HEK293T (cell line): ENCODE results near the gene SLC16A8.

Experiments used
- CTCF ChIA-PET: fragments of 350-600 bp; formaldehyde crosslinking; extraction: SDS; loops from one replicate; lab custom pipeline; 2021; ENCODE audit warnings: antibody characterized with exemption, inconsistent platforms; lab: Yijun Ruan, JAX
- POLR2A ChIA-PET: fragments of 350-600 bp; formaldehyde crosslinking; extraction: SDS; loops from one replicate; lab custom pipeline; 2020; ENCODE audit warnings: antibody characterized with exemption, inconsistent platforms; lab: Yijun Ruan, JAX
- DNase-seq: peaks from one replicate; pipeline ENCODE4 v3.0.0; 2012; ENCODE audit warnings: mixed read lengths; ENCODE audit errors: extremely low spot score
- ARNT ChIP-seq: fragments of 450-650 bp; IDR thresholded peaks from 2 replicates; pipeline ENCODE4 v1.6.1; 2017; ENCODE audit warnings: mild to moderate bottlenecking
- BHLHE40 ChIP-seq: fragments of 450-650 bp; IDR thresholded peaks from 2 replicates; pipeline ENCODE4 v1.6.1; 2016; ENCODE audit warnings: mild to moderate bottlenecking, moderate library complexity, borderline replicate concordance
- CTBP1 ChIP-seq: fragments of 450-650 bp; IDR thresholded peaks from 2 replicates; pipeline ENCODE4 v1.6.1; 2016; ENCODE audit warnings: borderline replicate concordance
- ELF4 ChIP-seq: fragments of 450-650 bp; IDR thresholded peaks from 2 replicates; pipeline ENCODE4 v1.6.1; 2017; ENCODE audit warnings: antibody characterized with exemption
- FOXA1 ChIP-seq: fragments of 450-650 bp; IDR thresholded peaks from 2 replicates; pipeline ENCODE4 v1.6.1; 2016; ENCODE audit warnings: mild to moderate bottlenecking
- FOXK2 ChIP-seq: fragments of 450-650 bp; IDR thresholded peaks from 2 replicates; pipeline ENCODE4 v1.6.1; 2016; ENCODE audit warnings: mild to moderate bottlenecking
- FOXM1 ChIP-seq: fragments of 450-650 bp; IDR thresholded peaks from 2 replicates; pipeline ENCODE4 v1.6.1; 2017; ENCODE audit warnings: mild to moderate bottlenecking, borderline replicate concordance
- HDGF ChIP-seq: fragments of 450-650 bp; IDR thresholded peaks from 2 replicates; pipeline ENCODE4 v1.6.1; 2017; ENCODE audit warnings: antibody characterized with exemption, borderline replicate concordance
- L3MBTL2 ChIP-seq: fragments of 450-650 bp; conservative IDR thresholded peaks from 2 replicates; pipeline ENCODE4 v1.6.1; 2016; ENCODE audit warnings: mild to moderate bottlenecking
- LEF1 ChIP-seq: fragments of 450-650 bp; IDR thresholded peaks from 2 replicates; pipeline ENCODE4 v1.6.1; 2017; ENCODE audit warnings: mild to moderate bottlenecking, borderline replicate concordance
- NFRKB ChIP-seq: fragments of 450-650 bp; IDR thresholded peaks from 2 replicates; pipeline ENCODE4 v1.6.1; 2016; ENCODE audit warnings: mild to moderate bottlenecking, moderate library complexity
- SP1 ChIP-seq: fragments of 450-650 bp; IDR thresholded peaks from 2 replicates; pipeline ENCODE4 v1.6.1; 2017
- SUZ12 ChIP-seq: fragments of 450-650 bp; IDR thresholded peaks from 2 replicates; pipeline ENCODE4 v1.6.1; 2016; ENCODE audit warnings: mild to moderate bottlenecking
- ZNF384 ChIP-seq: fragments of 450-650 bp; IDR thresholded peaks from 2 replicates; pipeline ENCODE4 v1.6.1; 2016
- TF ChIP-seq, protein P1 (sequence below): fragments of 450-650 bp; IDR thresholded peaks from 2 replicates; pipeline ENCODE4 v1.6.1; 2016

Gene SLC16A8

DNA sequence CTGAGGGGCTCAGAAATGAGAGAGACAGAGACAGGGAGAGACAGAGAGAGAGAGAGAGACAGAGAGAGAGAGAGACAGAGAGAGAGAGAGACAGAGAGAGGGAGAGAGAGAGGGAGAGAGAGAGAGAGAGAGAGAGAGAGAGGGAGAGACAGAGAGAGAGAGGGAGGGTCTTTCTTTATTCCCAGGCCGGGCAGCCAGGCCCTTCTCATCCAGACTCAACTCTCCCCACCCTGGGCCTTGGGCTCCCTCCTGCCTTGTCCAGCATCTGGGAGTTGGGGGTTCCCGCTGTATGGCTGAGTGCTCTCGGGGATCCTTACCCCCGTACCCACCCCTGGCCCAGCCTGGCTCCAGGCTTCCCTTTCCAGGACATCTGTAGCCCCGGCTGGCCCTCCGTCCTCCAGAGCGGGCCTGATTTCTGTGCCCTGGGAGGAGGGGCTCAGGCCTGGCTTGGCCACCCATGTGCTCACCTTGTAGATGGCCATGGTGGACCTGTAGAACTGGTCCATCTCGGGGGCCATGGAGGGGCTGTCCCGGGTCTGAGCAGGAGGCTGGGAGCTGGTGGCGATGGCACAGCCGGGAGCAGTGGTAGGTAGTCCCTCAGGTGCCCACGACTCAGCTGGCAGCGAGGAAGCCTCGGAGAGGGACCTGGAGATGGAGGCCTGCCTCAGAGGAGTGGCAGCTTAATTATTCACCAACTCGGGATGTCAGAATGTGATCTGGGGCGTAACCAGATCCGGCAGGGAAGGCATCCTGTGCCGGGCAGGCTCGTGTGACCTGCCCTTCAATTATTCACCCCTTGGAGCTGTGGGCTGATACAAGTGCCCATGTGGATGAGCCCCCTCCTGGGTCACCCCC is 26.3 kb upstream of the SLC16A8 start, which contains the start of gene BAIAP2L2:
Gene BAIAP2L2 (minus strand): TSS at position 677 of the 855 bp plus-strand sequence. CDS start 159 bp downstream, at position 518.
- DNase-seq = no peak
- CTCF ChIA-PET = interaction anchor here (0.6 to 1.8 kb wide), 2 partner anchors 58 to 499 kb away, joined by 3 to 4 read pairs; no protein-coding TSS in a partner anchor

DNA sequence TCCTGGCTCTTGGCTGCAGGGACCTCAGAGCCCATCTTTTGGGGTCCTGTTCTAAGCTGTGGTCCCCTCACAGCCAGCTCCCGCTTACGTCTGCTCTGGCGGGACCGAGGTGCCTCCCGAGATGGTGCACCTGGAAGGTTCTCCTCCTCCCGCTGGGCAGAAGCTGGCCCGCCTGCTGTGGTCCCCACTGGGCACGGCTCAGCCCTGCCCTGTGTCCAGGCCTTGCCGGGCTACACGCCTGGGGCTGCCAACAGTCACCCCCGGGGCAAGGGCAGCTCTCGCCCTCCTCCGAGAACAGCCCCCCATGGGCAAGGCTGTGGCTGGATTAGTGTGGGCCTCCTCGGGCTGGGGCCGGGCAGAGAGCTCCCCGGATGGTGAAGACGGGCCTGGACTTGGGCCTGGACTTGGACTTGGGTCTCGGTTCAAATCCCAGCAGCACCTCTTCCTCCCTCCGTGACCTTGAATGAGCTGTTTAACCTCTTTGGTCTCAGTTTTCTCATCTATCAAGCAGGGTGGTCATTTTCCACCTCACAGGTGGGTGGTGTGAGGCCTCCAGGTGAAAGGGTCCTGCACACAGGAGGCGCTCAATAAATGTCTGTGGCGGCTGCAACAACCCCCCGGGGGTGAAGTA is 25.5 kb upstream of the SLC16A8 start:
- TF ChIP-seq CTBP1 (no peak), LEF1 (no peak), SUZ12 (no peak), FOXK2 (no peak), ARNT (no peak), HDGF (no peak), ZNF384 (no peak), SP1 (no peak), L3MBTL2 (no peak), NFRKB (no peak), ELF4 (no peak)
- POLR2A ChIA-PET = no interaction called here
- DNase-seq = no peak
- CTCF ChIA-PET = interaction anchor here (1.8 kb wide), 1 partner anchor 57 kb away, joined by 4 read pairs; no protein-coding TSS in a partner anchor

More for the DNA sequence above, 26.3 kb upstream of the SLC16A8 start, which contains the start of gene BAIAP2L2:
- no peak for TF ChIP-seq SP1
- TF ChIP-seq, protein P1, sequence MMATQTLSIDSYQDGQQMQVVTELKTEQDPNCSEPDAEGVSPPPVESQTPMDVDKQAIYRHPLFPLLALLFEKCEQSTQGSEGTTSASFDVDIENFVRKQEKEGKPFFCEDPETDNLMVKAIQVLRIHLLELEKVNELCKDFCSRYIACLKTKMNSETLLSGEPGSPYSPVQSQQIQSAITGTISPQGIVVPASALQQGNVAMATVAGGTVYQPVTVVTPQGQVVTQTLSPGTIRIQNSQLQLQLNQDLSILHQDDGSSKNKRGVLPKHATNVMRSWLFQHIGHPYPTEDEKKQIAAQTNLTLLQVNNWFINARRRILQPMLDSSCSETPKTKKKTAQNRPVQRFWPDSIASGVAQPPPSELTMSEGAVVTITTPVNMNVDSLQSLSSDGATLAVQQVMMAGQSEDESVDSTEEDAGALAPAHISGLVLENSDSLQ = no peak
- TF ChIP-seq FOXA1 = no peak
- TF ChIP-seq ZNF384 = no peak
- no peak for TF ChIP-seq ARNT
- TF ChIP-seq NFRKB = no peak
- no peak for TF ChIP-seq BHLHE40
- no peak for TF ChIP-seq FOXK2
- no peak for TF ChIP-seq FOXM1
- TF ChIP-seq LEF1 = no peak
- TF ChIP-seq SUZ12 = no peak
- no peak for TF ChIP-seq HDGF
- POLR2A ChIA-PET = no interaction called here

DNA sequence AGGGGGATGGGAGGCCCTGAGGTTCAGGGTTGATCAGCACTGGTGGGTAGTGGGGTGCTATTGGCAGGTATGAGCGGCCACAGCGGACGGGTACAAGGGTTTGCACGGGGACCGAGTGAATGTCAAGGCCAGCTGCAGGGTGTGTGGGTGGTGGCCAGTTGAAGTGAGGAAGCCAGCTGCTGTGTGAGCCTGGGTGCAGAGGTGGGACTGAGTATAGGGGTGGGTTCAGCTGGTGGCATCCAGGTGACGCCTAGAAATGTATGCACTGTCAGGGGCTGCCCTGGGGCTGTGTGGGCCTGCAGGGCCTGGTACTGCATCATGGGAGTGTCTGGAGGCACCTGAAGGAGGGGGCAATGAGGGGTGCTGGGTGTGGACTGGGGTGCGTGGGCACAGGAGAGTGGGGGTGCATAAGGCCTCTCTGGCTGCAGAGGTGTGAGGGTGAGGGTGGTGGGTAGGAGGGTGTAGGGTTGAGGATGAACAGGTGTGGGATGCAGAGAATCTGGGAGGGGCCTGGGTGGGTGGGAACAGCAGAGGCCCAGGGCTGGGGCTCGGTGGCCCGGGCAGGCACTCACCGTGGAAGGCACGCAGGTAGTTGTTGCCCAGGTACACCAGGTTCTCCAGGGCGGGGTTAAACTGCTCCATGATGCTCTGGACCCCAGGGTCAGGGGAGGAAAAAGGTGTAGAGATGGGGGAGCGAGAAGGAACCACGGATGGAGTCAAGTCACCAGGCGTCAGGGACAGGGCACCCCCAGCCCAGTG is 24.8 kb upstream of the SLC16A8 start:
- POLR2A ChIA-PET = no interaction called here
- DNase-seq = no peak
- CTCF ChIA-PET = interaction anchor here (1.0 to 1.8 kb wide), 2 partner anchors 11 to 57 kb away, joined by 3 to 4 read pairs; no protein-coding TSS in a partner anchor
- TF ChIP-seq ARNT = no peak
- TF ChIP-seq, protein P1 = no peak
- TF ChIP-seq ELF4 = no peak
- TF ChIP-seq HDGF = no peak
- no peak for TF ChIP-seq FOXK2
- TF ChIP-seq L3MBTL2 = no peak
- TF ChIP-seq BHLHE40 = no peak

DNA sequence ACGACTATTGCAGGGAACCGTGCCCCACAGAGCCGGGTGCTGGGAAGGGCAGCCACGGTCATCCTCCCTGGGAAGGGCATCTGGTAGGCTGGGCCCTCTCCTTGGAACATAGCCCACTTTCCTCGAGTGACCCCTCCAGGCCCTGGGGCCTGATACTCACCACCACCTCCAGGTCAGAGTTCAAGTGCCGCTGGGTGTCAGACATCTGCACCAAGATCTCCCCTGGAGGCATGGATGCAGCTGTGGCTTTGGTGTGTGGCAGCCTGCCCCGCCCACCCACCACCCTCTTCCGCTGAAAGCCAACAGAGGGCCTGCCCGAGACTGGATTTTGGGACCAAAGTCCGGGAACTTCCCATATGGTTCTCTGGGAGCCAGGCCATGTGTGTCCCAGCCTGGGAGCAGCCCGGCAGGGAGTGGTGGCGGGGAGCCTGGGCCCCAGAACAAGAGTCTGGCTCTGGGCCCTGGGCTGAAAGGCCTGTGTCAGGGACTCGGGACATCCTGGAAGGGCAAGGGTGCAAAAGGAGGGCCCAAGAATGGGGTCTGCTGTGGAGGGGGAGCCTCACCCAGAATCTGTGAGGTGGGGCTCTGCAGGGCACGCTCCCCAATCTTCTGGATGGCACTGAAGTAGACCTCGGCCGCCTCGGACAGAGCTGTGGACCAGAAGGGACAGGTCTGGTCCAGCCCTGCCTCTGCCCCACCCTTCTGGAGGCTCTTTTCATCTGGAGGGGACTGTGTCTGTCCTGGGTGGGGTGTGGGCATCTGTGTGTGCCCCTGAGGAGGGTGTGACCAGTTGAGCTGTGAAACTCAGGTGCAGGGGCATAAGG is 23.9 kb upstream of the SLC16A8 start:
- TF ChIP-seq ZNF384 (no peak), CTBP1 (no peak), ARNT (no peak), LEF1 (no peak), FOXM1 (no peak), ELF4 (no peak), FOXA1 (no peak), SUZ12 (no peak), L3MBTL2 (no peak), NFRKB (no peak)
- TF ChIP-seq, protein P1 = no peak
- ChIA-PET CTCF (interaction anchor here (1.0 kb wide), 1 partner anchor 10 kb away, joined by 3 read pairs; no protein-coding TSS in a partner anchor), POLR2A (no interaction called here)
- DNase-seq = no peak
